GM23338 (cell line): ENCODE data around the gene ADAM11. TPM values are rescaled to one million over a fixed set of nuclear protein-coding genes. Genes with fewer than 3 reads are reported as not detected.

Experiments used
- ATAC-seq: fragments of 200-7000 bp; cut with Tn5 transposase; 3 replicates; pipeline ENCODE4 v1.9.1; 2020
- DNase-seq: peaks from one replicate; pipeline ENCODE4 v3.0.0-alpha.2; 2015; ENCODE audit warnings: low spot score
- H2AFZ ChIP-seq: fragments of 200-600 bp; sonication (generic); 2 replicates; pipeline ENCODE4 v1.8.0; 2016; ENCODE audit warnings: antibody characterized with exemption, mild to moderate bottlenecking, moderate library complexity
- H3F3A ChIP-seq: fragments of 200-600 bp; sonication (generic); replicated peaks from 2 replicates; pipeline ENCODE4 v1.8.0; 2017; ENCODE audit warnings: antibody characterized with exemption, mixed run types, low read depth
- H3K27ac ChIP-seq: fragments of 200-600 bp; sonication (generic); 2 replicates; pipeline ENCODE4 v1.6.1; 2016; ENCODE audit warnings: low read depth
- H3K27me3 ChIP-seq: fragments of 200-600 bp; sonication (generic); 2 replicates; pipeline ENCODE4 v1.8.0; 2016; ENCODE audit warnings: mild to moderate bottlenecking, mixed run types, moderate library complexity; ENCODE audit not compliant: insufficient read depth
- H3K36me3 ChIP-seq: fragments of 200-600 bp; sonication (generic); 2 replicates; pipeline ENCODE4 v1.8.0; 2016; ENCODE audit warnings: mild to moderate bottlenecking; ENCODE audit not compliant: insufficient read depth
- H3K4me1 ChIP-seq: fragments of 200-600 bp; sonication (generic); 2 replicates; pipeline ENCODE4 v1.8.0; 2016; ENCODE audit warnings: mild to moderate bottlenecking, moderate library complexity; ENCODE audit not compliant: insufficient read depth
- H3K4me2 ChIP-seq: fragments of 200-600 bp; sonication (generic); 2 replicates; pipeline ENCODE4 v1.7.1; 2017; ENCODE audit warnings: mixed run types
- H3K4me3 ChIP-seq: fragments of 200-600 bp; sonication (generic); 2 replicates; pipeline ENCODE4 v1.6.1; 2016; ENCODE audit warnings: mixed run types
- H3K79me2 ChIP-seq: fragments of 200-600 bp; sonication (generic); replicated peaks from 2 replicates; pipeline ENCODE4 v1.8.0; 2017; ENCODE audit warnings: mild to moderate bottlenecking; ENCODE audit not compliant: insufficient read depth
- H3K9me2 ChIP-seq: fragments of 200-600 bp; sonication (generic); 2 replicates; pipeline ENCODE4 v1.8.0; 2017; ENCODE audit not compliant: insufficient read depth
- H4K20me1 ChIP-seq: fragments of 200-600 bp; sonication (generic); replicated peaks from 2 replicates; pipeline ENCODE4 v1.8.0; 2017; ENCODE audit warnings: mild to moderate bottlenecking; ENCODE audit not compliant: insufficient read depth
- H3K27ac Mint-ChIP-seq: 2 replicates; pipeline ENCODE4 v1.8.0; 2020; ENCODE audit warnings: inconsistent platforms, mild to moderate bottlenecking, moderate library complexity, mixed read lengths
- H3K27me3 Mint-ChIP-seq: 3 replicates; pipeline ENCODE4 v1.8.0; 2022; ENCODE audit warnings: low read depth, mild to moderate bottlenecking, moderate library complexity, mixed read lengths, inconsistent platforms; ENCODE audit not compliant: insufficient read depth, poor library complexity
- H3K36me3 Mint-ChIP-seq: 3 replicates; pipeline ENCODE4 v1.8.0; 2021; ENCODE audit warnings: low read depth, mild to moderate bottlenecking, inconsistent platforms, moderate library complexity, mixed read lengths
- H3K4me1 Mint-ChIP-seq: 3 replicates; pipeline ENCODE4 v1.8.0; 2020; ENCODE audit warnings: mild to moderate bottlenecking, inconsistent platforms, mixed read lengths
- H3K4me3 Mint-ChIP-seq: 3 replicates; pipeline ENCODE4 v1.8.0; 2021; ENCODE audit warnings: moderate library complexity, mild to moderate bottlenecking, inconsistent platforms, mixed read lengths
- H3K9me3 Mint-ChIP-seq: 3 replicates; pipeline ENCODE4 v1.8.0; 2020; ENCODE audit warnings: moderate library complexity, mild to moderate bottlenecking, inconsistent platforms, mixed read lengths
- CTCF ChIP-seq, 2 experiments: fragments of 200-600 bp in 1 of 2; sonication (generic) in 1 of 2; conservative IDR thresholded peaks; 2 replicates each; pipeline versions ENCODE4 v1.5.1 to v1.6.1; 2016 to 2017; ENCODE audit warnings: antibody characterized with exemption in 2 of 2, low read depth in 2 of 2, mild to moderate bottlenecking in 2 of 2, moderate library complexity in 1 of 2
- EZH2 ChIP-seq: fragments of 200-600 bp; sonication (generic); IDR thresholded peaks from one replicate; pipeline ENCODE4 v1.8.0; 2017; ENCODE audit warnings: antibody characterized with exemption, mild to moderate bottlenecking, low read depth; ENCODE audit not compliant: unreplicated experiment
- POLR2AphosphoS5 ChIP-seq: IDR thresholded peaks from 2 replicates; pipeline ENCODE4 v1.6.1; 2016; ENCODE audit warnings: antibody characterized with exemption, low read depth
- ZNF114 ChIP-seq: fragments of 250-450 bp; sonication (Bioruptor Pico); IDR thresholded peaks from 2 replicates; pipeline ENCODE4 v1.5.0; 2020; ENCODE audit warnings: mild to moderate bottlenecking, moderate library complexity
- ZNF331 ChIP-seq: fragments of 250-450 bp; sonication (Bioruptor Pico); IDR thresholded peaks from 2 replicates; pipeline ENCODE4 v1.5.0; 2020; ENCODE audit warnings: low read depth, mild to moderate bottlenecking, moderate library complexity
- long read RNA-seq: library from polyadenylated mRNA; unstranded; transcript quantifications from one replicate; pipeline ENCODE4 v2.0.0, GENCODE V29; 2020; ENCODE audit not compliant: unreplicated experiment
- polyA plus RNA-seq: library from polyadenylated mRNA; unstranded; fragments of >200 nt; fragmentation: Nextera tagmentation; extraction: Ambion mirVana; gene quantifications from 2 replicates; pipeline ENCODE4 v1.2.1, GENCODE V29; 2016
- total RNA-seq: library from RNA; depleted of rRNA; stranded (reverse); fragments of >200 nt; shearing (Covaris generic); gene quantifications from 2 replicates; pipeline ENCODE4 v1.2.3, GENCODE V29; 2014; rRNA removed
- TF ChIP-seq, protein P1 (sequence below): fragments of 250-450 bp; sonication (Bioruptor Pico); IDR thresholded peaks from 2 replicates; pipeline ENCODE4 v1.5.0; 2020; ENCODE audit warnings: mild to moderate bottlenecking, moderate library complexity

Gene ADAM11, protein sequence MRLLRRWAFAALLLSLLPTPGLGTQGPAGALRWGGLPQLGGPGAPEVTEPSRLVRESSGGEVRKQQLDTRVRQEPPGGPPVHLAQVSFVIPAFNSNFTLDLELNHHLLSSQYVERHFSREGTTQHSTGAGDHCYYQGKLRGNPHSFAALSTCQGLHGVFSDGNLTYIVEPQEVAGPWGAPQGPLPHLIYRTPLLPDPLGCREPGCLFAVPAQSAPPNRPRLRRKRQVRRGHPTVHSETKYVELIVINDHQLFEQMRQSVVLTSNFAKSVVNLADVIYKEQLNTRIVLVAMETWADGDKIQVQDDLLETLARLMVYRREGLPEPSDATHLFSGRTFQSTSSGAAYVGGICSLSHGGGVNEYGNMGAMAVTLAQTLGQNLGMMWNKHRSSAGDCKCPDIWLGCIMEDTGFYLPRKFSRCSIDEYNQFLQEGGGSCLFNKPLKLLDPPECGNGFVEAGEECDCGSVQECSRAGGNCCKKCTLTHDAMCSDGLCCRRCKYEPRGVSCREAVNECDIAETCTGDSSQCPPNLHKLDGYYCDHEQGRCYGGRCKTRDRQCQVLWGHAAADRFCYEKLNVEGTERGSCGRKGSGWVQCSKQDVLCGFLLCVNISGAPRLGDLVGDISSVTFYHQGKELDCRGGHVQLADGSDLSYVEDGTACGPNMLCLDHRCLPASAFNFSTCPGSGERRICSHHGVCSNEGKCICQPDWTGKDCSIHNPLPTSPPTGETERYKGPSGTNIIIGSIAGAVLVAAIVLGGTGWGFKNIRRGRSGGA
- total RNA-seq (4.4 and 4.7 TPM in 2 replicates), polyA plus RNA-seq (0.54 and 0.55 TPM in 2 replicates)
- long read RNA-seq, partial matches to known transcripts: 0 of 1 reads
- long read RNA-seq, other reads (novel, unspliced or antisense): 1 of 1 reads

DNA sequence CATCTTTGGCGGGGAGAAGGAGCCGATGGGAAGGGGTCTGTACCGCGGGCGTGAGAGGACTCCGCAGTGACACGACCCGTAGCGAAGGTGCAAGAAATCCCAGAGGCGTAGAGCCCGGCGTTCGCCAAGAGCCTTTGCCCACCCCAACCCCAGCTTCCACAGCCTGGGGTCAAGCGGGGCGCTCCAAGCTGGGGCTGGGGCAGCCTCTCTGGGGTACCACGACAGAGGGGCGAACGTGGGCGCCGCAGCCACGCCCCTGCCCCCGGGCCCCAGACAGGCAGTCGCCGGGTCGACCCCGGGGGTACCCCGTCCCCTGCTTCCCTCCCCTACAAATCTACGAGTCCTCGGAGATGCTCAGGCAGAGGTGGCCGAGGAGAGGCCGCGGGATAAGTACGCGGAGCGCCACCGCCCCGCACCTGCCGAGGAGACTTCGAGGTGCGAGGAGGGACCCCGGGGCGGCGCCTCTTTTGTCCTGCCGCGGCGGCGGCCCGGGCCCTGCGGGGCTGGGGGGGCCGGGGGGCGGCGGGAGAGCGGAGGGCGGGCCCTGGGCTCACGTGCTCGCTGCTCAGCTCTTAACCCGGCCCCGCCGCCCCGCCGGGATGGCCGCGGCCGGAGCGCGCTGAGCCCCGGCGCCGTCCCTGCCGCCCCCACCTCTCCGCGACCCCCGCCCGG lies at the start of gene ADAM11:
TSS of gene ADAM11 (plus strand) at position 575 of the 672 bp plus-strand sequence. CDS start 212 bp downstream, outside the sequence.
- TF ChIP-seq EZH2: peak; percentile 56
- TF ChIP-seq ZNF331 (CRISPR knock-in tag): no peak
- Histone ChIP-seq H2AFZ (peak within 1 kb of the TSS; percentile 94), H3K79me2 (no peaks in the 10 kb centered on the region), H3K9me2 (no peaks in the 10 kb centered on the region), H3K36me3 (no peaks in the 10 kb centered on the region), H3K4me2 (peak within 1 kb of the TSS; percentile 91), H4K20me1 (no peaks in the 10 kb centered on the region), H3K27ac (no peak within 1 kb of the TSS), H3F3A (no peaks in the 10 kb centered on the region; the same call in 1 of the 2 replicates), H3K4me1 (no peaks in the 10 kb centered on the region), H3K27me3 (peaks cover 52% of the 10 kb centered on the region), H3K4me3 (peak within 1 kb of the TSS; percentile 64)
- peak within 1 kb of the TSS; percentile 65 for H3K4me3 Mint-ChIP-seq
- peaks cover 40% of the 10 kb centered on the region for H3K27me3 Mint-ChIP-seq
- H3K9me3 Mint-ChIP-seq: no peaks in the 10 kb centered on the region
- peak; percentile 62 for ATAC-seq
- DNase-seq: peak; percentile 69
- no peak within 1 kb of the TSS for H3K27ac Mint-ChIP-seq
- no peaks in the 10 kb centered on the region for H3K36me3 Mint-ChIP-seq
- no peaks in the 10 kb centered on the region for H3K4me1 Mint-ChIP-seq

DNA sequence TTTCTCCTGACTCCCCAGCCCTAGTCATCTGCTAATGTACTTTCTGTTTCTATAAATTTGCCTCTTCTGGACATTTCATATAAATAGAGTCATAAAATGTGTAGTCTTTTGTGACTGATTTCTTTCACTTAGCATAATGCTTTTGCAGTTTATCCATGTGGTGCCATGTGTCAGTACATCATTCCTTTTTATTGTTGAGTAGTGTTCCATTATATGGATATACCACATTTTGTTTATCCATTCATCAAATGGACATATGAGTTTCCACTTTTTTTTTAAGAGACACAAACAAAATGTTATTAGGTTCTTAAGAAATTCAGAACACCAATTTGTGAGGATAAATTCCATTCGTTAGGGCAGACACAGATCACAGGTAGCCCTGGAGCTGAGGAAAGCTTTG lies 39.3 kb upstream of the ADAM11 start:
- no peaks in the 10 kb centered on the region for H3K27me3 Mint-ChIP-seq
- no peak overlapping the region for H3K27ac ChIP-seq
- no peaks in the 10 kb centered on the region for H3K9me3 Mint-ChIP-seq
- H4K20me1 ChIP-seq: peaks cover 4% of the 10 kb centered on the region; the same call in 1 of the 2 replicates
- peaks cover 2% of the 10 kb centered on the region; the same call in 1 of the 2 replicates for H3F3A ChIP-seq
- H3K9me2 ChIP-seq: no peaks in the 10 kb centered on the region
- DNase-seq (no peak), ATAC-seq (no peak)
- no peak overlapping the region for H3K4me3 Mint-ChIP-seq
- H3K27ac Mint-ChIP-seq: no peak overlapping the region
- no peaks in the 10 kb centered on the region for H3K4me1 ChIP-seq
- H3K79me2 ChIP-seq: 0 out of 2 replicates have a peak, but pooled peaks cover 4% of the 10 kb centered on the region
- H3K4me3 ChIP-seq: no peak overlapping the region
- no peak overlapping the region for H3K4me2 ChIP-seq
- no peaks in the 10 kb centered on the region for H3K27me3 ChIP-seq
- no peaks in the 10 kb centered on the region; the same call in 2 of the 3 replicates for H3K4me1 Mint-ChIP-seq
- H3K36me3 Mint-ChIP-seq: peaks cover 47% of the 10 kb centered on the region
- no peak overlapping the region for H2AFZ ChIP-seq
- H3K36me3 ChIP-seq: no peaks in the 10 kb centered on the region
- TF ChIP-seq ZNF114: no peak
- TF ChIP-seq POLR2AphosphoS5: no peak
- TF ChIP-seq CTCF (conservative IDR thresholded peaks at IDR 0.05; ENCODE audit: low read depth in 2 of 2): no peak
- TF ChIP-seq, protein P1, sequence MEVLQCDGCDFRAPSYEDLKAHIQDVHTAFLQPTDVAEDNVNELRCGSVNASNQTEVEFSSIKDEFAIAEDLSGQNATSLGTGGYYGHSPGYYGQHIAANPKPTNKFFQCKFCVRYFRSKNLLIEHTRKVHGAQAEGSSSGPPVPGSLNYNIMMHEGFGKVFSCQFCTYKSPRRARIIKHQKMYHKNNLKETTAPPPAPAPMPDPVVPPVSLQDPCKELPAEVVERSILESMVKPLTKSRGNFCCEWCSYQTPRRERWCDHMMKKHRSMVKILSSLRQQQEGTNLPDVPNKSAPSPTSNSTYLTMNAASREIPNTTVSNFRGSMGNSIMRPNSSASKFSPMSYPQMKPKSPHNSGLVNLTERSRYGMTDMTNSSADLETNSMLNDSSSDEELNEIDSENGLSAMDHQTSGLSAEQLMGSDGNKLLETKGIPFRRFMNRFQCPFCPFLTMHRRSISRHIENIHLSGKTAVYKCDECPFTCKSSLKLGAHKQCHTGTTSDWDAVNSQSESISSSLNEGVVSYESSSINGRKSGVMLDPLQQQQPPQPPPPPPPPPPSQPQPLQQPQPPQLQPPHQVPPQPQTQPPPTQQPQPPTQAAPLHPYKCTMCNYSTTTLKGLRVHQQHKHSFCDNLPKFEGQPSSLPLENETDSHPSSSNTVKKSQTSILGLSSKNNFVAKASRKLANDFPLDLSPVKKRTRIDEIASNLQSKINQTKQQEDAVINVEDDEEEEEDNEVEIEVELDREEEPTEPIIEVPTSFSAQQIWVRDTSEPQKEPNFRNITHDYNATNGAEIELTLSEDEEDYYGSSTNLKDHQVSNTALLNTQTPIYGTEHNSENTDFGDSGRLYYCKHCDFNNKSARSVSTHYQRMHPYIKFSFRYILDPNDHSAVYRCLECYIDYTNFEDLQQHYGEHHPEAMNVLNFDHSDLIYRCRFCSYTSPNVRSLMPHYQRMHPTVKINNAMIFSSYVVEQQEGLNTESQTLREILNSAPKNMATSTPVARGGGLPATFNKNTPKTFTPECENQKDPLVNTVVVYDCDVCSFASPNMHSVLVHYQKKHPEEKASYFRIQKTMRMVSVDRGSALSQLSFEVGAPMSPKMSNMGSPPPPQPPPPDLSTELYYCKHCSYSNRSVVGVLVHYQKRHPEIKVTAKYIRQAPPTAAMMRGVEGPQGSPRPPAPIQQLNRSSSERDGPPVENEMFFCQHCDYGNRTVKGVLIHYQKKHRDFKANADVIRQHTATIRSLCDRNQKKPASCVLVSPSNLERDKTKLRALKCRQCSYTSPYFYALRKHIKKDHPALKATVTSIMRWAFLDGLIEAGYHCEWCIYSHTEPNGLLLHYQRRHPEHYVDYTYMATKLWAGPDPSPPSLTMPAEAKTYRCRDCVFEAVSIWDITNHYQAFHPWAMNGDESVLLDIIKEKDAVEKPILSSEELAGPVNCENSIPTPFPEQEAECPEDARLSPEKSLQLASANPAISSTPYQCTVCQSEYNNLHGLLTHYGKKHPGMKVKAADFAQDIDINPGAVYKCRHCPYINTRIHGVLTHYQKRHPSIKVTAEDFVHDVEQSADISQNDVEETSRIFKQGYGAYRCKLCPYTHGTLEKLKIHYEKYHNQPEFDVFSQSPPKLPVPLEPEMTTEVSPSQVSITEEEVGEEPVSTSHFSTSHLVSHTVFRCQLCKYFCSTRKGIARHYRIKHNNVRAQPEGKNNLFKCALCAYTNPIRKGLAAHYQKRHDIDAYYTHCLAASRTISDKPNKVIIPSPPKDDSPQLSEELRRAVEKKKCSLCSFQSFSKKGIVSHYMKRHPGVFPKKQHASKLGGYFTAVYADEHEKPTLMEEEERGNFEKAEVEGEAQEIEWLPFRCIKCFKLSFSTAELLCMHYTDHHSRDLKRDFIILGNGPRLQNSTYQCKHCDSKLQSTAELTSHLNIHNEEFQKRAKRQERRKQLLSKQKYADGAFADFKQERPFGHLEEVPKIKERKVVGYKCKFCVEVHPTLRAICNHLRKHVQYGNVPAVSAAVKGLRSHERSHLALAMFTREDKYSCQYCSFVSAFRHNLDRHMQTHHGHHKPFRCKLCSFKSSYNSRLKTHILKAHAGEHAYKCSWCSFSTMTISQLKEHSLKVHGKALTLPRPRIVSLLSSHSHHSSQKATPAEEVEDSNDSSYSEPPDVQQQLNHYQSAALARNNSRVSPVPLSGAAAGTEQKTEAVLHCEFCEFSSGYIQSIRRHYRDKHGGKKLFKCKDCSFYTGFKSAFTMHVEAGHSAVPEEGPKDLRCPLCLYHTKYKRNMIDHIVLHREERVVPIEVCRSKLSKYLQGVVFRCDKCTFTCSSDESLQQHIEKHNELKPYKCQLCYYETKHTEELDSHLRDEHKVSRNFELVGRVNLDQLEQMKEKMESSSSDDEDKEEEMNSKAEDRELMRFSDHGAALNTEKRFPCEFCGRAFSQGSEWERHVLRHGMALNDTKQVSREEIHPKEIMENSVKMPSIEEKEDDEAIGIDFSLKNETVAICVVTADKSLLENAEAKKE (CRISPR knock-in tag): no peak
- no peak for TF ChIP-seq EZH2
- no peak for TF ChIP-seq ZNF331 (CRISPR knock-in tag)
